Placental pericyte (primary cell): ENCODE measurements around the gene ITSN1. TPM values are rescaled to one million over a fixed set of nuclear protein-coding genes. Genes with fewer than 3 reads are reported as not detected.

ENCODE experiments used
- total RNA-seq: library from RNA; depleted of rRNA; stranded (reverse); fragments of >200 nt; gene quantifications from 2 replicates; pipeline ENCODE4 v1.2.3, GENCODE V29; 2012

Gene ITSN1
- 35.9 and 41.9 TPM in 2 replicates for total RNA-seq

GRCh38 chr21:33642027-33642895 is at the start of gene ITSN1:
Gene ITSN1, plus strand, starts transcription at chr21:33642501. Its CDS starts 76,328 bp downstream, at chr21:33718829.

GRCh38 chr21:33641352-33642026 is 812 bp upstream of the ITSN1 start, which contains the start of gene CRYZL1:
Gene CRYZL1, minus strand, starts transcription at chr21:33641741. Its CDS starts 10,190 bp downstream, at chr21:33631551.

GRCh38 chr21:33915368-33916199 is 273.3 kb downstream of the ITSN1 start, which contains the start of gene ATP5PO:
Gene ATP5PO, minus strand, starts transcription at chr21:33915804. Its CDS starts 41 bp downstream, at chr21:33915763.

Other genes with a start within 250 kb of the ITSN1 start
- 48.4 and 117 TPM in 2 replicates for gene IFNGR2, start 239.1 kb upstream of the ITSN1 start, total RNA-seq
- gene TMEM50B, start 162.5 kb upstream of the ITSN1 start, total RNA-seq, result 26.2 and 89.1 TPM in 2 replicates
- 0.86 and 1.8 TPM in 2 replicates for gene DNAJC28, start 150.8 kb upstream of the ITSN1 start, total RNA-seq
- 98.7 and 125 TPM in 2 replicates for gene GART, start 100.4 kb upstream of the ITSN1 start, total RNA-seq
- 136 and 171 TPM in 2 replicates for gene SON, start 99.5 kb upstream of the ITSN1 start, total RNA-seq
- gene DONSON, start 53.8 kb upstream of the ITSN1 start, total RNA-seq, result 8.3 and 41.5 TPM in 2 replicates
- gene CRYZL1, start 760 bp upstream of the ITSN1 start, total RNA-seq, result 18.9 and 24.5 TPM in 2 replicates